Fibroblast of lung (primary cell): ENCODE results near the gene HMCN2. TPM values are rescaled to one million over a fixed set of nuclear protein-coding genes. Genes with fewer than 3 reads are reported as not detected.

Experiments used
- DNase-seq, 2 donors: peaks; one replicate each; pipeline versions ENCODE4 v3.0.0 to v3.0.0-alpha.2; 2010; ENCODE audit warnings: low read depth in 2 of 2
- H2AFZ ChIP-seq: 2 replicates; pipeline ENCODE4 v1.5.1; 2012; ENCODE audit warnings: low read length, control low read depth, inconsistent platforms
- H3K27ac ChIP-seq: 2 replicates; pipeline ENCODE4 v1.5.1; 2011; ENCODE audit warnings: low read length, control low read depth; ENCODE audit not compliant: insufficient read depth
- H3K27me3 ChIP-seq: 2 replicates; pipeline ENCODE4 v1.5.1; 2011; ENCODE audit warnings: mild to moderate bottlenecking, low read length; ENCODE audit not compliant: control insufficient read depth, insufficient read depth
- H3K36me3 ChIP-seq: 2 replicates; pipeline ENCODE4 v1.5.1; 2011; ENCODE audit warnings: low read length; ENCODE audit not compliant: control insufficient read depth, insufficient read depth
- H3K4me1 ChIP-seq: 2 replicates; pipeline ENCODE4 v1.5.1; 2011; ENCODE audit warnings: low read length; ENCODE audit not compliant: control insufficient read depth, insufficient read depth; ENCODE audit errors: extremely low read depth
- H3K4me2 ChIP-seq: 2 replicates; pipeline ENCODE4 v1.5.1; 2011; ENCODE audit warnings: low read length, control low read depth; ENCODE audit not compliant: insufficient read depth; ENCODE audit errors: extremely low read depth
- H3K4me3 ChIP-seq, 4 experiments: fragments of 200-600 bp in 1 of 4; sonication (generic) in 1 of 4; replicated peaks in 1 of 4; 2 replicates each; pipeline ENCODE4 v1.5.1; 2011 to 2016; ENCODE audit warnings: low read length in 4 of 4, low read depth in 3 of 4, mild to moderate bottlenecking in 3 of 4, control low read depth in 2 of 4, inconsistent platforms in 1 of 4, mixed read lengths in 1 of 4; ENCODE audit not compliant: insufficient read depth in 1 of 4; ENCODE audit errors: control extremely low read depth in 1 of 4
- H3K79me2 ChIP-seq: 2 replicates; pipeline ENCODE4 v1.5.1; 2012; ENCODE audit warnings: mild to moderate bottlenecking, low read length, inconsistent platforms; ENCODE audit not compliant: control insufficient read depth, insufficient read depth
- H3K9ac ChIP-seq: 2 replicates; pipeline ENCODE4 v1.5.1; 2011; ENCODE audit warnings: mild to moderate bottlenecking, low read length, control low read depth; ENCODE audit not compliant: insufficient read depth
- H3K9me3 ChIP-seq: 2 replicates; pipeline ENCODE4 v1.5.1; 2012; ENCODE audit warnings: low read depth, low read length; ENCODE audit not compliant: control insufficient read depth, insufficient read depth
- H4K20me1 ChIP-seq: 2 replicates; pipeline ENCODE4 v1.5.1; 2011; ENCODE audit warnings: low read length; ENCODE audit not compliant: control insufficient read depth, insufficient read depth; ENCODE audit errors: extremely low read depth
- EZH2 ChIP-seq: IDR thresholded peaks from 2 replicates; pipeline ENCODE4 v1.5.1; 2012; ENCODE audit warnings: low read length, control low read depth, mild to moderate bottlenecking; ENCODE audit errors: missing control alignments
- polyA plus RNA-seq, 2 donors: library from polyadenylated mRNA; depleted of rRNA in 1 of 2; stranded (reverse) in 1 of 2; unstranded in 1 of 2; fragments of >200 nt; gene quantifications; 2 replicates each; pipeline ENCODE4 v1.2.1, GENCODE V29; 2011 to 2012; ENCODE audit warnings: missing spikeins in 1 of 2
- total RNA-seq: library from RNA; depleted of rRNA; stranded (reverse); fragments of >200 nt; gene quantifications from 2 replicates; pipeline ENCODE4 v1.2.1, GENCODE V29; 2014
- TF ChIP-seq, protein P1 (sequence below), 2 donors: IDR thresholded peaks in 1 of 2; conservative IDR thresholded peaks in 1 of 2; 1 replicate in 1 of 2; 2 replicates in 1 of 2; pipeline ENCODE4 v1.5.1; 2011 to 2012; ENCODE audit warnings: low read length in 2 of 2, control low read depth in 1 of 2, inconsistent platforms in 1 of 2, low read depth in 1 of 2, mild to moderate bottlenecking in 1 of 2

Gene HMCN2
- total and polyA plus RNA-seq, 2 donors (not counting 1 experiment from before 2014, with no cell fraction given): under 0.01 TPM; not detected in 1

DNA sequence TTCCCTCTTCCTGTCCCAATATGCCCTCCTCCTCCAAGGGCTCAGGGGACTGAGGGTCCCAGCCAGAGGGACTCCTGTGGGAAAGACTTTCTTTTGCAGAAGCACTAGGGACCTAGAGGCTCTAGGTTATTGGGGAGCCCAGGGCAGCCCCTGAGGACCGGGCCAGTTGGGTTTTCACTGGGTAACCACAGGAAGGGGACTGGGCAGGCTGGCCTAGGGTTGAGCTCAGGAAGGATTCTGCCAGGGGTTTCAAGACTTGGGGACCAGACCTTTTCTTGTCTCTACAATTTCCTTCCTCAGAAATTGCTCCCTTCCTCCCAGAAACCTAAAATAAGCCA lies 24.4 kb upstream of the HMCN2 start:
- Histone ChIP-seq H3K27me3 (no peaks in the 10 kb centered on the region), H3K4me3 (no peak overlapping the region), H3K4me1 (peaks cover 2% of the 10 kb centered on the region), H3K79me2 (no peaks in the 10 kb centered on the region), H3K27ac (no peak overlapping the region), H3K4me2 (no peak overlapping the region), H3K9me3 (no peaks in the 10 kb centered on the region), H3K36me3 (no peaks in the 10 kb centered on the region), H2AFZ (no peak overlapping the region), H4K20me1 (no peaks in the 10 kb centered on the region), H3K9ac (no peak overlapping the region)
- no peak for DNase-seq
- TF ChIP-seq EZH2: no peak
- TF ChIP-seq, protein P1, sequence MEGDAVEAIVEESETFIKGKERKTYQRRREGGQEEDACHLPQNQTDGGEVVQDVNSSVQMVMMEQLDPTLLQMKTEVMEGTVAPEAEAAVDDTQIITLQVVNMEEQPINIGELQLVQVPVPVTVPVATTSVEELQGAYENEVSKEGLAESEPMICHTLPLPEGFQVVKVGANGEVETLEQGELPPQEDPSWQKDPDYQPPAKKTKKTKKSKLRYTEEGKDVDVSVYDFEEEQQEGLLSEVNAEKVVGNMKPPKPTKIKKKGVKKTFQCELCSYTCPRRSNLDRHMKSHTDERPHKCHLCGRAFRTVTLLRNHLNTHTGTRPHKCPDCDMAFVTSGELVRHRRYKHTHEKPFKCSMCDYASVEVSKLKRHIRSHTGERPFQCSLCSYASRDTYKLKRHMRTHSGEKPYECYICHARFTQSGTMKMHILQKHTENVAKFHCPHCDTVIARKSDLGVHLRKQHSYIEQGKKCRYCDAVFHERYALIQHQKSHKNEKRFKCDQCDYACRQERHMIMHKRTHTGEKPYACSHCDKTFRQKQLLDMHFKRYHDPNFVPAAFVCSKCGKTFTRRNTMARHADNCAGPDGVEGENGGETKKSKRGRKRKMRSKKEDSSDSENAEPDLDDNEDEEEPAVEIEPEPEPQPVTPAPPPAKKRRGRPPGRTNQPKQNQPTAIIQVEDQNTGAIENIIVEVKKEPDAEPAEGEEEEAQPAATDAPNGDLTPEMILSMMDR (conservative IDR thresholded peaks at IDR 0.05 in 1 of 2, IDR thresholded peaks at IDR 0.05 in 1 of 2; ENCODE audit: low read depth in 1 of 2, low read length in 2 of 2): no peak

DNA sequence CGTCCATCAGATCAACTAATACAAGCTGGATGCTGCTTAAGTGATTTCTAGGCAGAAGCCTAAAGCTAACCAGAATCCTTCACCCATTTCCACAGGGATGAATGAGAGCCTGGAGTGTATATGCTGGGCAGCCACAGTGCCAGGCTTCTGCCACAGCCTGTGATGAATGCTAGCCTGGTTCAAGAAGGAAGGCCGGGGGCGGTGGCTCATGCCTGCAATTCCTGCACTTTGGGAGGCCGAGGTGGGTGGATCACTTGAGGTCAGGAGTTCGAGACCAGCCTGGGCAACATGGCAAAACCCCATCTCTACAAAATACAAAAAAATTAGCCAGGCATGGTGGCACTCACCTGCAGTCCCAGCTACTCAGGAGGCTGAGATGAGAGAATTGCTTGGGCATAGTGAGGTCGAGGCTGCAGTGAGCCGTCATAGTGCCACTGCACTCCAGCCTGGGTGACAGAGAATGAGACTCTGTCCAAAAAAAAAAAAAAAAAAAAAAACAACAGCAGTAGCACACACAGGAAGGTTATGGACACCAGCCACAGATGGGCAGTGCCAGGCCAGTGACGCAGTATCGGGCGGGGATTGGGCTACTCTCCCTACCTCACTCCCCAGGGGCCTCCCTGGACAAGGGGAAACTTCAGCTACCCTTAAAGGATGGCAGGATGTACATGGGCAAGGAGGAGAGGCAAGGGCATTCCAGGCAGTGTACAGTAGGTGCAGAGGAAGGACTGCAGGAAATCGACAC lies 23.1 kb upstream of the HMCN2 start:
- Histone ChIP-seq H3K27ac (no peak overlapping the region), H3K79me2 (no peaks in the 10 kb centered on the region), H3K36me3 (no peaks in the 10 kb centered on the region), H3K9ac (no peak overlapping the region), H3K4me2 (no peak overlapping the region), H2AFZ (no peak overlapping the region), H4K20me1 (no peaks in the 10 kb centered on the region), H3K9me3 (no peaks in the 10 kb centered on the region), H3K27me3 (no peaks in the 10 kb centered on the region), H3K4me3 (no peak overlapping the region), H3K4me1 (peaks cover 2% of the 10 kb centered on the region)
- TF ChIP-seq EZH2: no peak
- DNase-seq: no peak

DNA sequence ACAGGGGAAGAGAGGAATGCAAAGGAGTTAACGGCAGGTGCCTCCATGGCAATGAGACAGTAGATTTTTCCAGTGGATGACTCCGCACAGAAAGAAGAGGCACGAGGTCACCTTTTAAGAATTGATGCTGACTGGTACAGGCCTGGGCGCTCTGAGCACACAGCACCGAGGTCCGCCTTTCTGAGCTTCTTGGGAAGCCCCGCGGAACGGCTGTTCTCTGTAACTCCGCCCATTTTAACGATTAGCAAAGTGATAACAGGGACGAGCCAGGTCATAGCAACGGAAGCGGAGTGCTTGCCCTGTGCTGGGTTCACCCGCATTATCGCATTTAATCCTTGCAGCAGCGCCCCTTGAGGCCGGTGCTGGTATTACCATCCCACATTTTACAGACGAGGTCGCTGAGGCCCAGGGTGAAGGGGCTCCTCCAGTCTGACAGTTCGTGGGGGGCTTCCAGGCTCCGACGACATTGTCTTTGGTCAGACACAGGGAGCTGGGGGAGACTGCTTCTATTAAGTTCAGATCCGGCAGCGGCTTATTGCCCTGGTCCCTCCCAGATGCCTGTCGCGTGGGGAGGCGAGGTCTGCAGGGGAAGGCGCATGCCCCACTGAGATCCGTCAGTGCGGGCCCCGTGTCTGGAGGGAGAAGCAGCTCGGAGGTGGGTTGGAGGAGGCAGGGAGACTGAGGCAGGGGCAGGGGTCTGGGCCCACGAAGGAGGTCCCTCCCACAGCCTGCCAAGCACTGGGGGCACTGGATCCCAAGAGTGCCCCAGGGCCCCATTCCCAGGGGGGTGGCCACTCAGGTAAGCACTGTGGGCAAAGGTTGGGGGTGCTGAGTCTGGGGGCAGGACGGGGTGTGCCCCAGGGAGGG lies 22.3 kb upstream of the HMCN2 start:
- no peak overlapping the region for H3K4me3 ChIP-seq
- H3K4me1 ChIP-seq: peaks cover 2% of the 10 kb centered on the region
- H3K4me2 ChIP-seq: no peak overlapping the region
- no peaks in the 10 kb centered on the region for H3K79me2 ChIP-seq
- no peaks in the 10 kb centered on the region for H3K9me3 ChIP-seq
- H3K36me3 ChIP-seq: no peaks in the 10 kb centered on the region
- no peak overlapping the region for H3K27ac ChIP-seq
- H2AFZ ChIP-seq: peak overlapping the region; percentile 49
- TF ChIP-seq, protein P1 (conservative IDR thresholded peaks at IDR 0.05 in 1 of 2, IDR thresholded peaks at IDR 0.05 in 1 of 2; ENCODE audit: low read depth in 1 of 2, low read length in 2 of 2): peak; percentile 70 to 88
- TF ChIP-seq EZH2: no peak
- no peak overlapping the region for H3K9ac ChIP-seq
- DNase-seq: peak in 1 of 2 donors; percentile 38
- H4K20me1 ChIP-seq: no peaks in the 10 kb centered on the region
- no peaks in the 10 kb centered on the region for H3K27me3 ChIP-seq
